Osteocyte (in vitro differentiated cells): ENCODE results near the gene DPP10. TPM values are rescaled to one million over a fixed set of nuclear protein-coding genes. Genes with fewer than 3 reads are reported as not detected.

Experiments used
- DNase-seq: peaks from one replicate; pipeline ENCODE4 v3.0.0; 2021; ENCODE audit warnings: mixed read lengths; ENCODE audit not compliant: unreplicated experiment; ENCODE audit errors: extremely low spot score
- H3K27ac Mint-ChIP-seq: one replicate; pipeline ENCODE4 v1.8.0; 2021; ENCODE audit warnings: mild to moderate bottlenecking, mixed read lengths; ENCODE audit not compliant: unreplicated experiment
- H3K27me3 Mint-ChIP-seq: one replicate; pipeline ENCODE4 v1.8.0; 2021; ENCODE audit warnings: mixed read lengths; ENCODE audit not compliant: unreplicated experiment
- H3K36me3 Mint-ChIP-seq: one replicate; pipeline ENCODE4 v1.8.0; 2021; ENCODE audit warnings: mixed read lengths; ENCODE audit not compliant: unreplicated experiment
- H3K4me1 Mint-ChIP-seq: one replicate; pipeline ENCODE4 v1.8.0; 2021; ENCODE audit warnings: mixed read lengths; ENCODE audit not compliant: unreplicated experiment
- H3K4me3 Mint-ChIP-seq: one replicate; pipeline ENCODE4 v1.8.0; 2021; ENCODE audit warnings: mild to moderate bottlenecking, moderate library complexity, mixed read lengths; ENCODE audit not compliant: unreplicated experiment
- H3K9me3 Mint-ChIP-seq: one replicate; pipeline ENCODE4 v1.8.0; 2021; ENCODE audit warnings: mixed read lengths; ENCODE audit not compliant: unreplicated experiment
- total RNA-seq: library from RNA; stranded (reverse); gene quantifications from 2 replicates; pipeline ENCODE4 v1.2.1, GENCODE V29; 2021
- TF ChIP-seq, protein P1 (sequence below): fragments of 200-600 bp; sonication (generic); IDR thresholded peaks from 2 replicates; pipeline ENCODE4 v1.5.0; 2021; ENCODE audit warnings: antibody characterized with exemption, mild to moderate bottlenecking, moderate library complexity

Gene DPP10
- total RNA-seq, 1 donor from 2014 or later, result not detected

GRCh38 chr2:115194623-115195022 is 752.2 kb downstream of the DPP10 start:
- no peak overlapping the region for H3K27ac Mint-ChIP-seq

GRCh38 chr2:115196587-115196986 is 754.1 kb downstream of the DPP10 start:
- no peak overlapping the region for H3K27ac Mint-ChIP-seq
- TF ChIP-seq, protein P1, sequence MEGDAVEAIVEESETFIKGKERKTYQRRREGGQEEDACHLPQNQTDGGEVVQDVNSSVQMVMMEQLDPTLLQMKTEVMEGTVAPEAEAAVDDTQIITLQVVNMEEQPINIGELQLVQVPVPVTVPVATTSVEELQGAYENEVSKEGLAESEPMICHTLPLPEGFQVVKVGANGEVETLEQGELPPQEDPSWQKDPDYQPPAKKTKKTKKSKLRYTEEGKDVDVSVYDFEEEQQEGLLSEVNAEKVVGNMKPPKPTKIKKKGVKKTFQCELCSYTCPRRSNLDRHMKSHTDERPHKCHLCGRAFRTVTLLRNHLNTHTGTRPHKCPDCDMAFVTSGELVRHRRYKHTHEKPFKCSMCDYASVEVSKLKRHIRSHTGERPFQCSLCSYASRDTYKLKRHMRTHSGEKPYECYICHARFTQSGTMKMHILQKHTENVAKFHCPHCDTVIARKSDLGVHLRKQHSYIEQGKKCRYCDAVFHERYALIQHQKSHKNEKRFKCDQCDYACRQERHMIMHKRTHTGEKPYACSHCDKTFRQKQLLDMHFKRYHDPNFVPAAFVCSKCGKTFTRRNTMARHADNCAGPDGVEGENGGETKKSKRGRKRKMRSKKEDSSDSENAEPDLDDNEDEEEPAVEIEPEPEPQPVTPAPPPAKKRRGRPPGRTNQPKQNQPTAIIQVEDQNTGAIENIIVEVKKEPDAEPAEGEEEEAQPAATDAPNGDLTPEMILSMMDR, result no peak
- H3K4me3 Mint-ChIP-seq, result no peak overlapping the region

More at GRCh38 chr2:115194623-115195022, 752.2 kb downstream of the DPP10 start:
- Mint-ChIP-seq H3K9me3 (no peaks in the 10 kb centered on the region), H3K4me3 (no peak overlapping the region), H3K4me1 (no peaks in the 10 kb centered on the region), H3K27me3 (no peaks in the 10 kb centered on the region), H3K36me3 (no peaks in the 10 kb centered on the region)
- no peak for DNase-seq
- TF ChIP-seq, protein P1, result no peak

DNA sequence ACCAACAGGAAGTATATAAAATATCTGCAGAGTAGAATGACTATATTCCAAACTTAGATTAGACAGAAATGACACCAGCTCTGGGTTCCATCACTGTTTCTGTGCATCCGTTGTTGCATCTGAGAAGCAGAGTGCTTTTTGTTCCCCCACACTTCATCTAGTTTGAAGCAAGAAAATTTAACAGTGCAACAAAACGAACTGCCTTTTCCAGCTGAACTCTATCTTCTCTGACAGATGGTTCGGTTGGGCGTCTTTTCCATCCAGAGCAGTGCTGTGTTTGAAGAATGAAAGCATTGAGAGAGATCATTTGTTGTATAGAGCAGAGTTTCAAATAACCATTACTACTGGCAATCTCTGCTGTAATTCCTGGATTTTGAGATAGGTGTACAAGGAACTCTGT is 757.5 kb downstream of the DPP10 start:
- H3K27me3 Mint-ChIP-seq, result no peaks in the 10 kb centered on the region
- TF ChIP-seq, protein P1, result no peak
- no peak for DNase-seq
- peaks cover 16% of the 10 kb centered on the region for H3K9me3 Mint-ChIP-seq
- no peaks in the 10 kb centered on the region for H3K4me1 Mint-ChIP-seq
- no peaks in the 10 kb centered on the region for H3K36me3 Mint-ChIP-seq
- no peak overlapping the region for H3K27ac Mint-ChIP-seq
- no peak overlapping the region for H3K4me3 Mint-ChIP-seq

More at GRCh38 chr2:115196587-115196986, 754.1 kb downstream of the DPP10 start:
- no peaks in the 10 kb centered on the region for H3K27me3 Mint-ChIP-seq
- H3K4me1 Mint-ChIP-seq, result no peaks in the 10 kb centered on the region
- no peak for DNase-seq
- no peaks in the 10 kb centered on the region for H3K36me3 Mint-ChIP-seq
- H3K9me3 Mint-ChIP-seq, result no peaks in the 10 kb centered on the region

- peaks cover 26% of the 10 kb centered on the region for H3K9me3 Mint-ChIP-seq
- no peak overlapping the region for H3K4me3 Mint-ChIP-seq
- H3K4me1 Mint-ChIP-seq, result no peaks in the 10 kb centered on the region
- TF ChIP-seq, protein P1, result no peak
- H3K36me3 Mint-ChIP-seq, result no peaks in the 10 kb centered on the region
- H3K27ac Mint-ChIP-seq, result no peak overlapping the region
- no peak for DNase-seq
- H3K27me3 Mint-ChIP-seq, result no peaks in the 10 kb centered on the region
Observed at GRCh38 chr2:115201386-115201785, 758.9 kb downstream of the DPP10 start.

DNA sequence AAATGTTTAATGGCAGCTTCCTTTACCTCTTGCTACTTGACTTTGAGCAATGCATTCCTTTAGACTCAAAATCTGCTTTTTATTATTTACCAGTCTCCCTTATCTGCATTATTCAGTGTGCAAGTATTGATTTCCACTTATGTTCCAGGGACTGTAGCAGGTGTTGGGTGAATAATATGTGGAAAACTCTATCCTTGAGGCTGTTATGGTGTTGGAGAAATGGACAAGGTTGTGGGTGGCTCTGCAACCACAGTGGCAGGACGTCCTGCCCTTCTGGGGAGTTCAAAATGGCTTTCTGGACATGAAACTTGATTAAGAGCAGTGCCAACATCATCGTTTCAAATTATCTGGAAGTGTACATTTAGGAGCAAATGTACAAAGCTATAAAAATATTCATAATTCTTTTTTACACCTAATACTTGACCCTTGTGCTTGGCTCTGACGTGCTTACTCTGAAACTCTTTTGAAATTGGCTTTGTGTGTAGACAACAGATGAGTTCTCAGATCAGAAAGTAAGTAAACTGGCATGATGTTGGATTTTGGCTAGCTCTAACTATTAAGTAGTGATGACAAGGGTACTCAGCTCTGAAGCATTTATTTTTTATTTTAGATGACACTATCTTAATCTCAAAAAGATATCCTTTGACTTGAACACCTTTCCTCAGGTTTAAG is 766.2 kb downstream of the DPP10 start:
- no peak overlapping the region for H3K4me3 Mint-ChIP-seq
- H3K36me3 Mint-ChIP-seq, result no peaks in the 10 kb centered on the region
- DNase-seq, result no peak
- TF ChIP-seq, protein P1, result no peak
- H3K27me3 Mint-ChIP-seq, result no peaks in the 10 kb centered on the region
- H3K27ac Mint-ChIP-seq, result no peak overlapping the region
- H3K9me3 Mint-ChIP-seq, result peaks cover 45% of the 10 kb centered on the region
- no peaks in the 10 kb centered on the region for H3K4me1 Mint-ChIP-seq
